A549 (cell line): Measurements from ENCODE around the gene CCDC85B. TPM values are rescaled to one million over a fixed set of nuclear protein-coding genes. Genes with fewer than 3 reads are reported as not detected.

ENCODE experiments used
- ATAC-seq, 2 experiments: fragments of 200-7000 bp in 1 of 2; fragments of >200 bp in 1 of 2; cut with Nextera tagmentation in 1 of 2; cut with Tn5 transposase in 1 of 2; 3 replicates each; pipeline versions ENCODE4 v1.8.0 to v1.9.1; 2018 to 2020; ENCODE audit warnings: mild to moderate bottlenecking in 1 of 2, moderate library complexity in 1 of 2
- CTCF ChIA-PET: fragments of 300-600 bp; sonication (Branson Sonifier 250); formaldehyde crosslinking; extraction: SDS; loops from one replicate; lab custom pipeline; 2021; ENCODE audit warnings: antibody characterized with exemption, inconsistent platforms; lab: Yijun Ruan, JAX
- POLR2A ChIA-PET: fragments of 350-600 bp; formaldehyde crosslinking; extraction: SDS; loops from one replicate; lab custom pipeline; 2021; ENCODE audit warnings: antibody characterized with exemption, inconsistent platforms; lab: Yijun Ruan, JAX
- DNase-seq, 2 experiments: peaks; one replicate each; pipeline versions ENCODE4 v3.0.0 to v3.0.0-alpha.2; 2011 to 2016; ENCODE audit warnings: low read depth in 1 of 2, low spot score in 1 of 2
- FAIRE-seq: peaks from 2 replicates; lab custom pipeline; 2011; peaks lifted over from hg19 to GRCh38; lab: Jason Lieb, UNC
- H3K27ac ChIP-seq, 2 experiments: fragments of >200 bp; sonication (Bioruptor Twin); formaldehyde crosslinking; 3 replicates each; pipeline ENCODE4 v1.5.1; 2016 to 2017
- H3K4me1 ChIP-seq: fragments of >200 bp; sonication (Bioruptor Twin); formaldehyde crosslinking; 3 replicates; pipeline ENCODE4 v1.6.1; 2016
- H3K4me2 ChIP-seq: fragments of >200 bp; sonication (Bioruptor Twin); formaldehyde crosslinking; 3 replicates; pipeline ENCODE4 v1.6.1; 2016
- H3K4me3 ChIP-seq: fragments of >200 bp; sonication (Bioruptor Twin); formaldehyde crosslinking; 3 replicates; pipeline ENCODE4 v1.5.1; 2016
- H3K9me3 ChIP-seq: fragments of >200 bp; sonication (Bioruptor Twin); formaldehyde crosslinking; 3 replicates; pipeline ENCODE4 v1.6.1; 2016
- BHLHE40 ChIP-seq: IDR thresholded peaks from 2 replicates; pipeline ENCODE4 v1.6.1; 2012; ENCODE audit warnings: low read depth, low read length, inconsistent platforms
- CEBPB ChIP-seq, 2 experiments: fragments of >200 bp in 1 of 2; sonication (Bioruptor Twin) in 1 of 2; formaldehyde crosslinking in 1 of 2; IDR thresholded peaks; 2 replicates each; pipeline ENCODE4 v1.6.1; 2012 to 2016
- CHD4 ChIP-seq: fragments of 200-600 bp; sonication (generic); IDR thresholded peaks from 2 replicates; pipeline ENCODE4 v1.6.1; 2016; ENCODE audit warnings: antibody characterized with exemption, mild to moderate bottlenecking, borderline replicate concordance
- EHF ChIP-seq: fragments of 250-450 bp; sonication (Bioruptor Pico); IDR thresholded peaks from 2 replicates; pipeline ENCODE4 v1.5.0; 2020; ENCODE audit warnings: mild to moderate bottlenecking
- ELK1 ChIP-seq: fragments of 150-350 bp; IDR thresholded peaks from 2 replicates; pipeline ENCODE4 v1.6.1; 2014; ENCODE audit warnings: low read depth, mild to moderate bottlenecking, low read length
- HES2 ChIP-seq: fragments of >200 bp; sonication (Bioruptor Twin); formaldehyde crosslinking; IDR thresholded peaks from 2 replicates; pipeline ENCODE4 v1.6.1; 2016
- HEYL ChIP-seq: fragments of 250-450 bp; sonication (Bioruptor Pico); IDR thresholded peaks from 2 replicates; pipeline ENCODE4 v1.8.0; 2021; ENCODE audit warnings: mild to moderate bottlenecking, moderate library complexity
- HMGXB4 ChIP-seq: fragments of 250-450 bp; sonication (Bioruptor Pico); IDR thresholded peaks from 2 replicates; pipeline ENCODE4 v1.5.0; 2021; ENCODE audit warnings: mild to moderate bottlenecking, moderate library complexity, borderline replicate concordance
- MAFK ChIP-seq: fragments of 450-650 bp; IDR thresholded peaks from 2 replicates; pipeline ENCODE4 v1.6.1; 2014; ENCODE audit not compliant: partially characterized antibody
- MYC ChIP-seq: IDR thresholded peaks from 2 replicates; pipeline ENCODE4 v1.6.1; 2012; ENCODE audit warnings: mild to moderate bottlenecking, inconsistent platforms, low read length, improper control_type of control experiment, borderline replicate concordance
- NR3C1 ChIP-seq: fragments of >200 bp; sonication (Bioruptor Twin); formaldehyde crosslinking; IDR thresholded peaks from 3 replicates; pipeline ENCODE4 v1.6.1; 2017
- PHF8 ChIP-seq: fragments of 200-600 bp; sonication (generic); IDR thresholded peaks from 2 replicates; pipeline ENCODE4 v1.6.1; 2016; ENCODE audit warnings: low read depth, mild to moderate bottlenecking, antibody characterized with exemption, moderate library complexity, borderline replicate concordance
- RAD21 ChIP-seq, 2 experiments: fragments of >200 bp in 1 of 2; sonication (Bioruptor Twin) in 1 of 2; formaldehyde crosslinking in 1 of 2; IDR thresholded peaks in 1 of 2; conservative IDR thresholded peaks in 1 of 2; 2 replicates in 1 of 2; 3 replicates in 1 of 2; pipeline ENCODE4 v1.6.1; 2012 to 2018; ENCODE audit warnings: inconsistent platforms in 1 of 2
- RCOR1 ChIP-seq: fragments of 150-350 bp; IDR thresholded peaks from 2 replicates; pipeline ENCODE4 v1.6.1; 2014; ENCODE audit warnings: antibody characterized with exemption, low read length, low read depth
- RNF2 ChIP-seq: fragments of 200-600 bp; sonication (generic); IDR thresholded peaks from 2 replicates; pipeline ENCODE4 v1.6.1; 2016; ENCODE audit warnings: low read depth, mild to moderate bottlenecking, antibody characterized with exemption, moderate library complexity, borderline replicate concordance
- SREBF2 ChIP-seq: fragments of 450-650 bp; IDR thresholded peaks from 2 replicates; pipeline ENCODE4 v1.6.1; 2014; ENCODE audit warnings: mild to moderate bottlenecking, moderate library complexity
- WGBS: methylation state at CpG from one replicate; pipeline ENCODE4 v1.1.6; 2017; ENCODE audit errors: missing lambda C conversion rate; 5-methylcytosine and 5-hydroxymethylcytosine counted together
- polyA plus RNA-seq, 4 experiments: library from polyadenylated mRNA; depleted of rRNA in 3 of 4; stranded (reverse); fragments of >200 nt; fragmentation: RNase III in 1 of 4; extraction: RNeasy Plus Mini Kit Qiagen cat#74134 plus additional on column Dnase treatment in 1 of 4; gene quantifications; 2 replicates in 3 of 4; 3 replicates in 1 of 4; pipeline ENCODE4 v1.2.3, GENCODE V29; 2011 to 2017
- TF ChIP-seq, protein P1 (sequence below): fragments of 450-650 bp; IDR thresholded peaks from 2 replicates; pipeline ENCODE4 v1.6.1; 2014; ENCODE audit warnings: antibody characterized with exemption
- TF ChIP-seq, protein P2 (sequence below): fragments of >200 bp; sonication (Bioruptor Twin); formaldehyde crosslinking; IDR thresholded peaks from 3 replicates; pipeline ENCODE4 v1.6.1; 2016

The CCDC85B gene
- polyA plus RNA-seq, 2 of the 4 experiments (the other 2 are of a cell fraction) = 7.3 to 27.5 TPM

DNA sequence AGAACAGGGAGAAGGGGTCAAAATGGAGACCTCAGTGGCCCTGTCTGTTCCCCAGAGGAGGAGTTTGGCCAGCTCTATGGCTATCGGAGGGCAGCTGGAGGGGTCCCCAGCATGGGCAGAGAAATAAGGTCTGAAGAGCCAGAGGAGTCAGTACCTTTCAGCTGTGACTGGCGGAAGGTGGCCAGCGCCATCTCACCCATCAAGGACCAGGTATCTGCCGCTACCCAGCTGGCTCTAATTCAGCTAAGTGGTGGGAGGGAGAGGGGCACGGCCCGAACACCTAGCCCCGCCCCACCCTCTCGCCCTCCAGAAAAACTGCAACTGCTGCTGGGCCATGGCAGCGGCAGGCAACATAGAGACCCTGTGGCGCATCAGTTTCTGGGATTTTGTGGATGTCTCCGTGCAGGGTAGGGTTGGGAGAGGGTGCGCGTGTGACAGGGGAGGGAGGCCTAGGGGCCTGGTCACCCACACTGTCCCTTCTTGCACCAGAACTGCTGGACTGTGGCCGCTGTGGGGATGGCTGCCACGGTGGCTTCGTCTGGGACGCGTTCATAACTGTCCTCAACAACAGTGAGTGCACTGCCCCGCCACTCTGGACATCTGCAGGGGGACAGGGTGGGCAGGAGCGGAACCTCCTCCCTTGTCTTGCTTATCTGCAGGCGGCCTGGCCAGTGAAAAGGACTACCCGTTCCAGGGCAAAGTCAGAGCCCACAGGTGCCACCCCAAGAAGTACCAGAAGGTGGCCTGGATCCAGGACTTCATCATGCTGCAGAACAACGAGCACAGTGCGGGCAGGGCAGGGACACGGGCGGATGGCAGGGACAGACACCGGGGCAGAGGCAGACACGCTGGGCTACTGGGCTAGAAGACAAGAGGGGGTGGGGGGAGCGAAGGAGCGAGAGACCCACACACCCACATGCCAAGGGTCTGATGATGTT, 8.1 kb upstream of the CCDC85B start (continued):
- TF ChIP-seq HEYL = no peak
- TF ChIP-seq BHLHE40 = no peak
- no peak for TF ChIP-seq RNF2
- TF ChIP-seq, all 56 proteins: peak for 0

DNA sequence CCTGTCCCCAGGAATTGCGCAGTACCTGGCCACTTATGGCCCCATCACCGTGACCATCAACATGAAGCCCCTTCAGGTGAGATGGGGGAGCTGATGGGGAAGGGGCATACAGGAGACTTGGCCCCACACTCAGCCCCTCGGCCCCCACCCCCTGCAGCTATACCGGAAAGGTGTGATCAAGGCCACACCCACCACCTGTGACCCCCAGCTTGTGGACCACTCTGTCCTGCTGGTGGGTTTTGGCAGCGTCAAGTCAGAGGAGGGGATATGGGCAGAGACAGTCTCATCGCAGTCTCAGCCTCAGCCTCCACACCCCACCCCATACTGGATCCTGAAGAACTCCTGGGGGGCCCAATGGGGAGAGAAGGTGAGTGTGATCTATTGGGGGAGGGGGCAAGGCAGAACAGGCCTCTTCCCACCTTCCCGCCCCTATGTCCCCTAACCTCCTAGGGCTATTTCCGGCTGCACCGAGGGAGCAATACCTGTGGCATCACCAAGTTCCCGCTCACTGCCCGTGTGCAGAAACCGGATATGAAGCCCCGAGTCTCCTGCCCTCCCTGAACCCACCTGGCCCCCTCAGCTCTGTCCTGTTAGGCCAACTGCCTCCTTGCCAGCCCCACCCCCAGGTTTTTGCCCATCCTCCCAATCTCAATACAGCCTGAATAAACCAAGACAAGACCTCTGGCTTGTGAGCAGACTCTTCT, 7.3 kb upstream of the CCDC85B start:
- POLR2A ChIA-PET = interaction anchor here (1.1 to 1.6 kb wide), 2 partner anchors 14 to 17 kb away, joined by 3 to 9 read pairs; partner anchors contain the start of gene FOSL1
- ATAC-seq = no peak
- peaks cover 16% of the 10 kb centered on the region for H3K4me1 ChIP-seq
- TF ChIP-seq HMGXB4 (CRISPR knock-in tag) (no peak), CEBPB (IDR thresholded peaks at IDR 0.05) (no peak), RCOR1 (no peak)
- TF ChIP-seq, all 56 proteins: peak for 0
- DNase-seq = no peak
- Histone ChIP-seq H3K4me2 (no peak overlapping the region), H3K4me3 (no peak overlapping the region), H3K27ac (no peak overlapping the region), H3K9me3 (no peaks in the 10 kb centered on the region)
- CTCF ChIA-PET = interaction anchor here (0.8 to 20.5 kb wide), 20 partner anchors 5 to 171 kb away, joined by 3 to 618 read pairs (median 22); partner anchors contain the start of genes C11orf68, CFL1, CTSW and DRAP1
- 91% methylated on average over 13 of the region's 13 CpGs for WGBS
- no peak for FAIRE-seq

- POLR2A ChIA-PET = interaction anchor here (1.1 to 1.6 kb wide), 5 partner anchors 12 to 172 kb away, joined by 3 to 9 read pairs (median 4); partner anchors contain the start of gene FOSL1
- Histone ChIP-seq H3K27ac (no peak overlapping the region), H3K4me3 (no peak overlapping the region), H3K4me2 (no peak overlapping the region), H3K9me3 (no peaks in the 10 kb centered on the region), H3K4me1 (peaks cover 18% of the 10 kb centered on the region)
- ATAC-seq (no peak), DNase-seq (no peak), FAIRE-seq (no peak)
- CTCF ChIA-PET = interaction anchor here (0.6 to 20.5 kb wide), 62 partner anchors 6 to 368 kb away, joined by 3 to 618 read pairs (median 5); partner anchors contain the start of genes BANF1, C11orf68, CFL1 and CTSW
- 72% methylated on average over 26 of the region's 28 CpGs for WGBS
- TF ChIP-seq NR3C1 (no peak), EHF (CRISPR knock-in tag) (no peak), HES2 (no peak), CHD4 (no peak), HMGXB4 (CRISPR knock-in tag) (no peak), MYC (no peak), PHF8 (no peak), ELK1 (no peak), RAD21 (conservative IDR thresholded peaks at IDR 0.05 in 1 of 2, IDR thresholded peaks at IDR 0.05 in 1 of 2) (no peak), SREBF2 (no peak), MAFK (no peak)
- TF ChIP-seq, protein P1, sequence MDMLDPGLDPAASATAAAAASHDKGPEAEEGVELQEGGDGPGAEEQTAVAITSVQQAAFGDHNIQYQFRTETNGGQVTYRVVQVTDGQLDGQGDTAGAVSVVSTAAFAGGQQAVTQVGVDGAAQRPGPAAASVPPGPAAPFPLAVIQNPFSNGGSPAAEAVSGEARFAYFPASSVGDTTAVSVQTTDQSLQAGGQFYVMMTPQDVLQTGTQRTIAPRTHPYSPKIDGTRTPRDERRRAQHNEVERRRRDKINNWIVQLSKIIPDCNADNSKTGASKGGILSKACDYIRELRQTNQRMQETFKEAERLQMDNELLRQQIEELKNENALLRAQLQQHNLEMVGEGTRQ = no peak
- TF ChIP-seq, protein P2, sequence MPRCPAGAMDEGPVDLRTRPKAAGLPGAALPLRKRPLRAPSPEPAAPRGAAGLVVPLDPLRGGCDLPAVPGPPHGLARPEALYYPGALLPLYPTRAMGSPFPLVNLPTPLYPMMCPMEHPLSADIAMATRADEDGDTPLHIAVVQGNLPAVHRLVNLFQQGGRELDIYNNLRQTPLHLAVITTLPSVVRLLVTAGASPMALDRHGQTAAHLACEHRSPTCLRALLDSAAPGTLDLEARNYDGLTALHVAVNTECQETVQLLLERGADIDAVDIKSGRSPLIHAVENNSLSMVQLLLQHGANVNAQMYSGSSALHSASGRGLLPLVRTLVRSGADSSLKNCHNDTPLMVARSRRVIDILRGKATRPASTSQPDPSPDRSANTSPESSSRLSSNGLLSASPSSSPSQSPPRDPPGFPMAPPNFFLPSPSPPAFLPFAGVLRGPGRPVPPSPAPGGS = no peak
Observed at GRCh38 chr11:65883786-65884715, 6.4 kb upstream of the CCDC85B start.
